AG04449 (cell line): ENCODE data around the gene SUCLG2.

Experiments used
- CTCF ChIA-PET: fragments of 350-600 bp; formaldehyde crosslinking; extraction: SDS; loops from one replicate; lab custom pipeline; 2021; ENCODE audit warnings: antibody characterized with exemption; lab: Yijun Ruan, JAX
- POLR2A ChIA-PET: fragments of 400-600, 350-600 bp; formaldehyde crosslinking; extraction: SDS; loops from one replicate; lab custom pipeline; 2020; ENCODE audit warnings: antibody characterized with exemption, inconsistent platforms; lab: Yijun Ruan, JAX
- DNase-seq: peaks from one replicate; pipeline ENCODE4 v3.0.0-alpha.2; 2010; ENCODE audit warnings: low read depth, low spot score
- H3K4me3 ChIP-seq: 2 replicates; pipeline ENCODE4 v1.5.1; 2011; ENCODE audit warnings: low read depth, mild to moderate bottlenecking, control low read depth, low read length
- TF ChIP-seq, protein P1 (sequence below): IDR thresholded peaks from one replicate; pipeline ENCODE4 v1.5.1; 2011; ENCODE audit warnings: mild to moderate bottlenecking, moderate library complexity, low read length, control low read depth, inconsistent platforms; ENCODE audit not compliant: insufficient read depth; ENCODE audit errors: missing control alignments

SUCLG2 gene

DNA sequence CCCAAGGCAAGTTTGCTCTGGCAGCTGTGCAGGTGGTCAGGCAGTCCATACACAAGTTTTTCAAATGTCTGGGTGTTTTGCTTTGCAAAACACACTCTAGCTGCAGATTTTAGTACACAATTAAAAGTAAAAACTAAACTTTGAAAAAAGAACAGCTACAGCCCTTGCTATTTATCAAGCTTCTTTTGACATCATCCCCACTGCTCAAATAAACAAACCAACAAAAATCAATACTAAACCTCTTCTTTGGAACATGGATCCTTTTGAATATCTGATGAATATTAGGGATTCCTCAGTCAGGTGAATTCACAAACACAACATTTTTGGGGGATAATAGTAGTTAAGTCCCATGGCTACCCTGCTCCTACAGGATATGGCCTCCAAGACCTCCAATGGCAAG lies 249.2 kb downstream of the SUCLG2 start:
- TF ChIP-seq, protein P1, sequence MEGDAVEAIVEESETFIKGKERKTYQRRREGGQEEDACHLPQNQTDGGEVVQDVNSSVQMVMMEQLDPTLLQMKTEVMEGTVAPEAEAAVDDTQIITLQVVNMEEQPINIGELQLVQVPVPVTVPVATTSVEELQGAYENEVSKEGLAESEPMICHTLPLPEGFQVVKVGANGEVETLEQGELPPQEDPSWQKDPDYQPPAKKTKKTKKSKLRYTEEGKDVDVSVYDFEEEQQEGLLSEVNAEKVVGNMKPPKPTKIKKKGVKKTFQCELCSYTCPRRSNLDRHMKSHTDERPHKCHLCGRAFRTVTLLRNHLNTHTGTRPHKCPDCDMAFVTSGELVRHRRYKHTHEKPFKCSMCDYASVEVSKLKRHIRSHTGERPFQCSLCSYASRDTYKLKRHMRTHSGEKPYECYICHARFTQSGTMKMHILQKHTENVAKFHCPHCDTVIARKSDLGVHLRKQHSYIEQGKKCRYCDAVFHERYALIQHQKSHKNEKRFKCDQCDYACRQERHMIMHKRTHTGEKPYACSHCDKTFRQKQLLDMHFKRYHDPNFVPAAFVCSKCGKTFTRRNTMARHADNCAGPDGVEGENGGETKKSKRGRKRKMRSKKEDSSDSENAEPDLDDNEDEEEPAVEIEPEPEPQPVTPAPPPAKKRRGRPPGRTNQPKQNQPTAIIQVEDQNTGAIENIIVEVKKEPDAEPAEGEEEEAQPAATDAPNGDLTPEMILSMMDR = no peak
- CTCF ChIA-PET = no interaction called here
- POLR2A ChIA-PET = interaction anchor here (0.7 kb wide), 1 partner anchor 25 kb away, joined by 3 read pairs; no protein-coding TSS in a partner anchor

DNA sequence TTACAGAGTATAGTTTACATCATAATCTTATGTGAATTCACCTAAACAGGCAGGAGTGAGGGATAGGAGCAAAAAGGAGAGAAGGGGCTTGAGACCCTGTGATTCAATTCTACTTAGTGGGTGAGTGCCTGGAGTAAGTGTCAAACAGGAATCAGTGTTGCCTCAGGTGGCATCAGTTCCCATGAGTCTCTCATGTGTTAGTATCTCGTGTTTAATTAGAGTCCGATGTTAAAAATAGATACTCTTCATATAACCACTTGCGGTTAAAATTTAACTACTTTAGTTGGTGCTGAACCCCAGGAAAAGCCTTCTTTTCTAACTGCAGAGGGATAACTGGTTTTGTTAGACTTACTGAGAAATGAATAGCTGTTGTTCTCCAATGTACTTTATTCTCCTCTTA lies 251.5 kb downstream of the SUCLG2 start:
- CTCF ChIA-PET = interaction anchor here (1.0 kb wide), 1 partner anchor 21 kb away, joined by 3 read pairs; no protein-coding TSS in a partner anchor
- no peak for DNase-seq
- POLR2A ChIA-PET = no interaction called here
- TF ChIP-seq, protein P1 = no peak
- no peak overlapping the region for H3K4me3 ChIP-seq

More for the DNA sequence above, 249.2 kb downstream of the SUCLG2 start:
- H3K4me3 ChIP-seq = no peak overlapping the region
- DNase-seq = no peak

DNA sequence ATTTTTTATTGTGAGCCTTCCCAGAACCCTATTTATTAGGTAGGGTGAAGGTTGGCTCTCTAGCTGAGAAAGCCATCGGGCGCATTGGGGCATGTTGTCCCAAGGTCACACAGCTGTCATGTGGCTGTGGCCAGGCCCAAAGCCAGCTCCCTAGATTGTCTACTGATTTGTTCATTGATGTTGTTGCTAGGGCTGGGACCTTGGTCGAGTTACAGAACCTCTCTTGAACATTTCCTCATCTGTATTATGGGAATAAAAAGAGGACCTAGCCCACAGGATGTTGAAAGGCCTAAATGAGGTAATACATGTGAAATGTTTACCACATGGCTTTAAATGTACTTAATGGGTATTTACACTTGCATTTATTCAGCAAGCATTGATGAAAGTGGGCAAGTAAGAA lies 252.5 kb downstream of the SUCLG2 start:
- no peak overlapping the region for H3K4me3 ChIP-seq
- CTCF ChIA-PET = no interaction called here
- TF ChIP-seq, protein P1 = no peak
- POLR2A ChIA-PET = no interaction called here
- DNase-seq = no peak

DNA sequence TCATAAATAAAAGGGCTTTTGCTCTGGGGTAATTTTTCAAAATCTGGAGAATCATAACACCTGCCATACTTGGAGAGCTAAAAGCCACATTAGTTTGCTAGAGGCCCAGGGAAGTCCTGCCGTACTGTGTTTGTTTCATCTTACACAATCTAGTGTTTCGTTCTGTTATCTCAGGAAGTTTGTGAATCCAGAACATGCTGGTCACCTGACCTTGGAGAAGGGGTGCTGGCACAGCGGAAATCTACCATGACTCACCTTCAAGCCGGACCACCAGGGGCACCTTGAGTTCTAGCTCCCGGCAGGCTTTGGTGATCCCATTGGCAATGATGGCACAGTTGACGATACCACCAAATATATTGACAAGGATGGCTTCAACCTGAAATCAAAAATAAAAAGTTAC lies 253.9 kb downstream of the SUCLG2 start:
- TF ChIP-seq, protein P1 = no peak
- POLR2A ChIA-PET = no interaction called here
- CTCF ChIA-PET = interaction anchor here (0.7 to 1.6 kb wide), 2 partner anchors 12 to 19 kb away, joined by 3 to 5 read pairs; no protein-coding TSS in a partner anchor

DNA sequence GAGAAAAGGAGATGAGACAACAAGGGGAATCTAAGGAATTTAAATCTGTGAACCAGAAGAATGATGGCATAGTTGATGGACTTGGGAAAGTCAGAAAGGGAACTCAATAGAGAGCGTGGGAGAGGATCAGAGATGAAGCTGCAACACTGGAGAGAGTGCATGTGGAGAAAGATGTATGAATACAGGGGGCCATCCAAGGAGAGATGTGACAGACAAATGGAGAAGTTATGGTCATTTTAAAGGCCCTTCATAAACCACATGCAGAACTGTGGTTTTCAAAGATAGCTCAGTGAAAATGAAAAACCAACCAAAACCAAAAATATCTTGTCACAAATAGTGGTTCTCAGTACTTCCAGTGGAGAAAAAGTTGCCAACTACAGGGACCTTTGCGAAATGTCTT lies 265.2 kb downstream of the SUCLG2 start:
- no peak for DNase-seq
- ChIA-PET CTCF (interaction anchor here (1.3 kb wide), 1 partner anchor 401 kb away, joined by 4 read pairs; no protein-coding TSS in a partner anchor), POLR2A (no interaction called here)
- H3K4me3 ChIP-seq = no peak overlapping the region
- TF ChIP-seq, protein P1 = no peak

More for the DNA sequence above, 253.9 kb downstream of the SUCLG2 start:
- no peak overlapping the region for H3K4me3 ChIP-seq
- DNase-seq = no peak

DNA sequence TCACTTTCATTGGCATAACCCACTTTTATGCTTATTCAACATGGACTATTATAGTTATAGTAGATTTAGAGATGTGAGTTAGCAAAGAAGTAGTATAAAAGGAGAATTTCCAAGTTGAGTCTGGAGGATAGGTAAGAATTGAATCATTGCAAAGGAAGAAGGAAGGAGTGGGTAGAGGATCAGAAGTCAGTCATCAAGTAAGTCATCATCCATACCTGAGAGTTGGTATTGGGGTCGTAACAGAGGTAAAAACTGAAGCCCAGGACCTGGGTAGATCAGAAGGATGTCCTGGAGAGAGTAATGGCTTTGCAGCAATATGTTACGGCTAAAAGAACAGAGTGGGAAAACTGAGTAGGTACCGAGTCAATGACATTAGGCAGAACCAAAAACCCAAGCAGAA lies 265.7 kb downstream of the SUCLG2 start:
- no peak overlapping the region for H3K4me3 ChIP-seq
- TF ChIP-seq, protein P1 = no peak
- ChIA-PET POLR2A (no interaction called here), CTCF (interaction anchor here (1.0 to 1.3 kb wide), 2 partner anchors 12 to 401 kb away, joined by 3 to 4 read pairs; no protein-coding TSS in a partner anchor)
- DNase-seq = no peak
